Measurements from ENCODE around the gene H6PD. TPM values are rescaled to one million over a fixed set of nuclear protein-coding genes. Genes with fewer than 3 reads are reported as not detected.
A peak's percentile ranks its signal among the peaks of the same experiment; 100 is the strongest.

Gene H6PD
- 7.6 and 10.0 TPM in 2 replicates for total RNA-seq (2014; rRNA removed; shearing (Covaris generic))

GRCh38 chr1:9234223-9235095 is at the start of gene H6PD:
TSS of gene H6PD (plus strand) at chr1:9234774. CDS start at chr1:9244935, 10,161 bp downstream.
- peak; percentile 83 for DNase-seq (ENCODE audit: low spot score)

- DNase-seq (ENCODE audit: low spot score), result no peak
Measured at GRCh38 chr1:9186082-9186859, 48.3 kb upstream of the H6PD start.

- no peak for DNase-seq (ENCODE audit: low spot score)
Measured at GRCh38 chr1:9187004-9187403, 47.6 kb upstream of the H6PD start.

GRCh38 chr1:9190234-9190633 is 44.3 kb upstream of the H6PD start:
- DNase-seq (ENCODE audit: low spot score), result no peak

GRCh38 chr1:9191231-9191630 is 43.3 kb upstream of the H6PD start:
- DNase-seq (ENCODE audit: low spot score), result no peak

GRCh38 chr1:9192578-9193232 is 41.9 kb upstream of the H6PD start:
- no peak for DNase-seq (ENCODE audit: low spot score)

GRCh38 chr1:9193233-9193625 is 41.3 kb upstream of the H6PD start:
- no peak for DNase-seq (ENCODE audit: low spot score)

- DNase-seq (ENCODE audit: low spot score), result peak; percentile 52
Measured at GRCh38 chr1:9194024-9194423, 40.5 kb upstream of the H6PD start.

GRCh38 chr1:9195651-9196050 is 38.9 kb upstream of the H6PD start:
- DNase-seq (ENCODE audit: low spot score), result no peak

- DNase-seq (ENCODE audit: low spot score), result peak; percentile 76
Measured at GRCh38 chr1:9196129-9197040, 38.2 kb upstream of the H6PD start.

- DNase-seq (ENCODE audit: low spot score), result no peak
Measured at GRCh38 chr1:9197186-9198099, 37.1 kb upstream of the H6PD start.

- DNase-seq (ENCODE audit: low spot score), result no peak
Measured at GRCh38 chr1:9198538-9199361, 35.8 kb upstream of the H6PD start.

GRCh38 chr1:9200441-9200840 is 34.1 kb upstream of the H6PD start:
- DNase-seq (ENCODE audit: low spot score), result no peak

GRCh38 chr1:9201401-9202239 is 33.0 kb upstream of the H6PD start:
- DNase-seq (ENCODE audit: low spot score), result no peak

GRCh38 chr1:9202240-9202870 is 32.2 kb upstream of the H6PD start:
- DNase-seq (ENCODE audit: low spot score), result no peak

GRCh38 chr1:9203511-9203982 is 31.0 kb upstream of the H6PD start:
- no peak for DNase-seq (ENCODE audit: low spot score)

GRCh38 chr1:9204156-9204720 is 30.3 kb upstream of the H6PD start:
- DNase-seq (ENCODE audit: low spot score), result no peak
